ENCODE results near the gene JCAD. TPM values are rescaled to one million over a fixed set of nuclear protein-coding genes. Genes with fewer than 3 reads are reported as not detected.

JCAD gene
- total and polyA plus RNA-seq, 2 experiments from 2014 or later = 0.78 to 2.1 TPM

GRCh38 chr10:29969255-29970011 lies 90.0 kb downstream of the JCAD start:
- no peaks in the 10 kb centered on the region for H3K36me3 ChIP-seq (ENCODE audit: insufficient read depth)
- no peak for TF ChIP-seq EZH2phosphoT487 (IDR thresholded peaks at IDR 0.05; ENCODE audit: unreplicated experiment)
- no peak for TF ChIP-seq EZH2 (IDR thresholded peaks at IDR 0.05; ENCODE audit: low read depth, unreplicated experiment)
- TF ChIP-seq ZNF331 (CRISPR knock-in tag; IDR thresholded peaks at IDR 0.05; ENCODE audit: low read depth) = no peak
- no peak for TF ChIP-seq ZNF114 (CRISPR knock-in tag; IDR thresholded peaks at IDR 0.05)
- TF ChIP-seq CREB1 (CRISPR knock-in tag; IDR thresholded peaks at IDR 0.05; ENCODE audit: low read depth) = no peak
- no peaks in the 10 kb centered on the region for H3F3A ChIP-seq (replicated peaks; ENCODE audit: low read depth)
- H3K4me1 ChIP-seq (ENCODE audit: insufficient read depth) = no peaks in the 10 kb centered on the region
- no peaks in the 10 kb centered on the region for H3K27me3 ChIP-seq (ENCODE audit: insufficient read depth)
- Mint-ChIP-seq H3K27me3 (ENCODE audit: insufficient read depth, low read depth, poor library complexity) (peaks cover 3% of the 10 kb centered on the region), H3K27ac (no peak overlapping the region), H3K36me3 (ENCODE audit: low read depth) (peaks cover 5% of the 10 kb centered on the region; the same call in 1 of the 3 replicates), H3K4me1 (0 out of 3 replicates have a peak, but pooled peaks cover 3% of the 10 kb centered on the region), H3K4me3 (no peak overlapping the region), H3K9me3 (peaks cover 6% of the 10 kb centered on the region; the same call in 2 of the 3 replicates)
- no peaks in the 10 kb centered on the region for H3K79me2 ChIP-seq (replicated peaks; ENCODE audit: insufficient read depth)
- no peak overlapping the region for H3K27ac ChIP-seq (ENCODE audit: low read depth)
- H2AFZ ChIP-seq = no peak overlapping the region
- no peak overlapping the region for H3K4me3 ChIP-seq
- H3K9me2 ChIP-seq (ENCODE audit: insufficient read depth) = peaks cover 3% of the 10 kb centered on the region; the same call in 1 of the 2 replicates
- H3K4me2 ChIP-seq = no peak overlapping the region
- DNase-seq (ENCODE audit: low spot score) = no peak
- no peaks in the 10 kb centered on the region for H4K20me1 ChIP-seq (replicated peaks; ENCODE audit: insufficient read depth)
- no peak for ATAC-seq

GRCh38 chr10:29968585-29968984 lies 90.8 kb downstream of the JCAD start:
- no peak for DNase-seq (ENCODE audit: low spot score)
- Histone ChIP-seq H3F3A (replicated peaks; ENCODE audit: low read depth) (no peaks in the 10 kb centered on the region), H3K4me1 (ENCODE audit: insufficient read depth) (no peaks in the 10 kb centered on the region), H3K27ac (ENCODE audit: low read depth) (no peak overlapping the region), H2AFZ (peak overlapping the region; percentile 28; the same call in 1 of the 2 replicates), H3K4me2 (no peak overlapping the region), H3K27me3 (ENCODE audit: insufficient read depth) (no peaks in the 10 kb centered on the region), H3K4me3 (no peak overlapping the region), H3K79me2 (replicated peaks; ENCODE audit: insufficient read depth) (no peaks in the 10 kb centered on the region), H4K20me1 (replicated peaks; ENCODE audit: insufficient read depth) (no peaks in the 10 kb centered on the region), H3K36me3 (ENCODE audit: insufficient read depth) (no peaks in the 10 kb centered on the region), H3K9me2 (ENCODE audit: insufficient read depth) (peaks cover 3% of the 10 kb centered on the region; the same call in 1 of the 2 replicates)
- no peak overlapping the region for H3K4me3 Mint-ChIP-seq
- no peaks in the 10 kb centered on the region for H3K36me3 Mint-ChIP-seq (ENCODE audit: low read depth)
- no peaks in the 10 kb centered on the region for H3K27me3 Mint-ChIP-seq (ENCODE audit: insufficient read depth, low read depth, poor library complexity)
- ATAC-seq = no peak
- no peaks in the 10 kb centered on the region for H3K4me1 Mint-ChIP-seq
- no peak overlapping the region for H3K27ac Mint-ChIP-seq
- H3K9me3 Mint-ChIP-seq = peaks cover under 1% of the 10 kb centered on the region; the same call in 2 of the 3 replicates
- no peak for TF ChIP-seq REST (IDR thresholded peaks at IDR 0.05; ENCODE audit: unreplicated experiment)
- no peak for TF ChIP-seq JUNB (IDR thresholded peaks at IDR 0.05; ENCODE audit: unreplicated experiment)
- no peak for TF ChIP-seq NANOG (IDR thresholded peaks at IDR 0.05; ENCODE audit: borderline replicate concordance)
- TF ChIP-seq EZH2 (IDR thresholded peaks at IDR 0.05; ENCODE audit: low read depth, unreplicated experiment) = no peak
- TF ChIP-seq CREB1 (CRISPR knock-in tag; IDR thresholded peaks at IDR 0.05; ENCODE audit: low read depth) = no peak
- no peak for TF ChIP-seq ZNF331 (CRISPR knock-in tag; IDR thresholded peaks at IDR 0.05; ENCODE audit: low read depth)
- TF ChIP-seq POLR2AphosphoS5 (IDR thresholded peaks at IDR 0.05; ENCODE audit: low read depth) = no peak
- TF ChIP-seq CTCF (conservative IDR thresholded peaks at IDR 0.05; ENCODE audit: low read depth in 2 of 2) = no peak
- no peak for TF ChIP-seq EZH2phosphoT487 (IDR thresholded peaks at IDR 0.05; ENCODE audit: unreplicated experiment)

Measured in GM23338 (cell line).